OCI-LY1 (cell line): ENCODE data around the gene MAN2B2.

Experiments
- H2AFZ ChIP-seq: fragments of 200-600 bp; sonication (generic), shearing (Covaris generic); 2 replicates; pipeline ENCODE4 v1.6.0; 2014; ENCODE audit warnings: antibody characterized with exemption, mild to moderate bottlenecking, low read length
- H3F3A ChIP-seq: fragments of 200-600 bp; sonication (generic), shearing (Covaris generic); 2 replicates; pipeline ENCODE4 v1.6.0; 2014; ENCODE audit warnings: mild to moderate bottlenecking, antibody characterized with exemption, low read length, moderate library complexity; ENCODE audit not compliant: insufficient read depth
- H3K27ac ChIP-seq: fragments of 200-600 bp; sonication (generic); 2 replicates; pipeline ENCODE4 v1.5.1; 2014; ENCODE audit warnings: low read length, mixed run types, mild to moderate bottlenecking, low read depth; ENCODE audit not compliant: poor library complexity, severe bottlenecking
- H3K27me3 ChIP-seq: fragments of 200-600 bp; sonication (generic); 2 replicates; pipeline ENCODE4 v1.6.0; 2014; ENCODE audit warnings: antibody characterized with exemption, mild to moderate bottlenecking, low read length, moderate library complexity; ENCODE audit not compliant: insufficient read depth
- H3K36me3 ChIP-seq: fragments of 200-600 bp; sonication (generic); 2 replicates; pipeline ENCODE4 v1.6.1; 2014; ENCODE audit warnings: mild to moderate bottlenecking, antibody characterized with exemption, low read length, moderate library complexity, mixed read lengths; ENCODE audit not compliant: insufficient read depth
- H3K4me1 ChIP-seq: fragments of 200-600 bp; sonication (generic); 2 replicates; pipeline ENCODE4 v1.5.1; 2014; ENCODE audit warnings: mild to moderate bottlenecking, low read length, moderate library complexity; ENCODE audit not compliant: insufficient read depth, severe bottlenecking
- H3K4me2 ChIP-seq: fragments of 200-600 bp; sonication (generic), shearing (Covaris generic); 2 replicates; pipeline ENCODE4 v1.6.1; 2014; ENCODE audit warnings: low read length
- H3K4me3 ChIP-seq: fragments of 200-600 bp; sonication (generic); 2 replicates; pipeline ENCODE4 v1.5.1; 2014; ENCODE audit warnings: low read length, low read depth, mild to moderate bottlenecking, mixed read lengths; ENCODE audit not compliant: poor library complexity, severe bottlenecking
- H3K79me2 ChIP-seq: fragments of 200-600 bp; shearing (Covaris generic); 2 replicates; pipeline ENCODE4 v1.6.1; 2016; ENCODE audit warnings: mixed run types, low read length, mixed read lengths; ENCODE audit not compliant: insufficient read depth
- H3K9ac ChIP-seq: fragments of 200-600 bp; sonication (generic), shearing (Covaris generic); 2 replicates; pipeline ENCODE4 v1.6.1; 2014; ENCODE audit warnings: mild to moderate bottlenecking, low read length, mixed read lengths
- H3K9me2 ChIP-seq: fragments of 200-600 bp; sonication (generic), shearing (Covaris generic); 2 replicates; pipeline ENCODE4 v1.6.1; 2014; ENCODE audit warnings: low read depth, mild to moderate bottlenecking, low read length, mixed read lengths
- H3K9me3 ChIP-seq: fragments of 200-600 bp; shearing (Covaris generic); 2 replicates; pipeline ENCODE4 v1.6.1; 2014; ENCODE audit warnings: low read length, mixed read lengths
- H4K20me1 ChIP-seq: fragments of 200-600 bp; sonication (generic), shearing (Covaris generic); 2 replicates; pipeline ENCODE4 v1.6.0; 2016; ENCODE audit warnings: mild to moderate bottlenecking, low read length; ENCODE audit not compliant: insufficient read depth
- EZH2 ChIP-seq: fragments of 200-600 bp; sonication (generic), shearing (Covaris generic); IDR thresholded peaks from 2 replicates; pipeline ENCODE4 v1.8.0; 2017; ENCODE audit warnings: borderline replicate concordance, mixed run types, mild to moderate bottlenecking, antibody characterized with exemption, low read length, moderate library complexity, mixed read lengths
- TF ChIP-seq, protein P1 (sequence below): fragments of 200-600 bp; sonication (generic), shearing (Covaris generic); IDR thresholded peaks from 2 replicates; pipeline ENCODE4 v1.5.1; 2017; ENCODE audit warnings: mild to moderate bottlenecking, antibody characterized with exemption, low read length, moderate library complexity, mixed read lengths

MAN2B2 gene

DNA sequence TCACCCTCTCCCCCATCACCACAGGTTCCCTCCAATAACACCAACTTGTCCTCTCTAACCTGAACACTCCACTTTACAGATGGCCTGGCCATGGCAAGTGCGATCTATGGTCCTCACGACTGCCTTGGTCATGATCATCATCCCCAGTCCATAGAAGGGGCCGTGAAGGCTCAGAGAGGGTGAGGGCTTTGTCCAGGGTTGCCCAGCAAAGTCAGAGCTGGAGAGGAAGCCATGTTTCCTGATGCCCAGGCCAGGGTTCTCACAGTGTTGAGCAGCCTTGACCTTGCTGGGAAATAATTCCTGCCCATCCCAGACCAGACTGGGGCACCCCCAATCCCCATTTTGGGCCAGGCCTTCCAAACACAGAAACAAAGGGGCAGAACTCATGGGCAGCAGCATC, 42.9 kb upstream of the MAN2B2 start:
- H2AFZ ChIP-seq: no peak overlapping the region
- no peak overlapping the region for H3K9ac ChIP-seq
- no peaks in the 10 kb centered on the region for H3K4me1 ChIP-seq
- no peaks in the 10 kb centered on the region for H3K27me3 ChIP-seq
- H4K20me1 ChIP-seq: no peaks in the 10 kb centered on the region
- H3K27ac ChIP-seq: no peak overlapping the region
- H3K9me2 ChIP-seq: no peaks in the 10 kb centered on the region
- no peak overlapping the region for H3K4me3 ChIP-seq
- H3K9me3 ChIP-seq: no peaks in the 10 kb centered on the region
- TF ChIP-seq, protein P1, sequence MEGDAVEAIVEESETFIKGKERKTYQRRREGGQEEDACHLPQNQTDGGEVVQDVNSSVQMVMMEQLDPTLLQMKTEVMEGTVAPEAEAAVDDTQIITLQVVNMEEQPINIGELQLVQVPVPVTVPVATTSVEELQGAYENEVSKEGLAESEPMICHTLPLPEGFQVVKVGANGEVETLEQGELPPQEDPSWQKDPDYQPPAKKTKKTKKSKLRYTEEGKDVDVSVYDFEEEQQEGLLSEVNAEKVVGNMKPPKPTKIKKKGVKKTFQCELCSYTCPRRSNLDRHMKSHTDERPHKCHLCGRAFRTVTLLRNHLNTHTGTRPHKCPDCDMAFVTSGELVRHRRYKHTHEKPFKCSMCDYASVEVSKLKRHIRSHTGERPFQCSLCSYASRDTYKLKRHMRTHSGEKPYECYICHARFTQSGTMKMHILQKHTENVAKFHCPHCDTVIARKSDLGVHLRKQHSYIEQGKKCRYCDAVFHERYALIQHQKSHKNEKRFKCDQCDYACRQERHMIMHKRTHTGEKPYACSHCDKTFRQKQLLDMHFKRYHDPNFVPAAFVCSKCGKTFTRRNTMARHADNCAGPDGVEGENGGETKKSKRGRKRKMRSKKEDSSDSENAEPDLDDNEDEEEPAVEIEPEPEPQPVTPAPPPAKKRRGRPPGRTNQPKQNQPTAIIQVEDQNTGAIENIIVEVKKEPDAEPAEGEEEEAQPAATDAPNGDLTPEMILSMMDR: no peak
- no peaks in the 10 kb centered on the region for H3K36me3 ChIP-seq
- H3K79me2 ChIP-seq: no peaks in the 10 kb centered on the region
- no peak overlapping the region for H3K4me2 ChIP-seq
- no peaks in the 10 kb centered on the region for H3F3A ChIP-seq

DNA sequence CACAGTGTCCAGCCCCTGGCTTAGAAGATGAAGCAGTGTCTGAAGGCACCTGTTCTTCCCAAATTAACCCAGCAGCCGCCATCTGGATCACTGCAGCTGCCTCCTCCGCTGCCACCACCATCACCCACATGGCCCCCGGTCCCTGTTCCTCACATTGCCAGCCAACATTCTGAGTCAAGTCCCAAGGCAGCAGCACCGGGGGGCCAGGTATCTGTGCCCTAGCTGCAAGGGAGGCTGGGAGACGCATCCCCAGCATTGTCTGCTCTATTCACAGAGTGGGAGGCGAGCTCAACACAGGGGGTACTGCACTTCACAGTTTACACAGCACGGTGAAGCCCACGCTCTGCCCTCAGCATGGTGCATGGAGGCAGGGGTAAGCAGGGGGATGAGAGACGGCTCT, 42.3 kb upstream of the MAN2B2 start:
- no peak overlapping the region for H3K4me2 ChIP-seq
- H3K27me3 ChIP-seq: no peaks in the 10 kb centered on the region
- H3K79me2 ChIP-seq: no peaks in the 10 kb centered on the region
- TF ChIP-seq EZH2: no peak
- TF ChIP-seq, protein P1: no peak
- no peaks in the 10 kb centered on the region for H3K4me1 ChIP-seq
- H3K9ac ChIP-seq: no peak overlapping the region
- no peak overlapping the region for H2AFZ ChIP-seq
- H3F3A ChIP-seq: no peaks in the 10 kb centered on the region
- no peaks in the 10 kb centered on the region for H3K36me3 ChIP-seq
- no peaks in the 10 kb centered on the region for H4K20me1 ChIP-seq
- H3K4me3 ChIP-seq: no peak overlapping the region
- H3K27ac ChIP-seq: no peak overlapping the region
- no peaks in the 10 kb centered on the region for H3K9me2 ChIP-seq
- H3K9me3 ChIP-seq: no peaks in the 10 kb centered on the region

DNA sequence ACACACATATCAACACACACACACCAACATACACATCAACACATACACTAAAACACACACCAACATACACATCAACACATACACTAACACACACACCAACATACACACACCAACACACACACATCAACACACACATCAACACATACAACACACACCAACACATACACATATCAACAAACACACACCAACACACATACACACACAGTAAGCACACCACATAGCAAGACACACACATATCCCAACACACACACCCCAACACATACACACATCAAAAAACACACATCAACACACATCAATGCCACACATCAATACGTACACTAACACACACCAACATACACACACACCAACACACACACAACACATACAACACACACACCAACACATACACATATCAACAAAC, 40.9 kb upstream of the MAN2B2 start:
- Histone ChIP-seq H3K9me3 (no peaks in the 10 kb centered on the region), H2AFZ (no peak overlapping the region), H3K9ac (no peak overlapping the region), H3K4me1 (no peaks in the 10 kb centered on the region), H3K4me3 (no peak overlapping the region), H3K36me3 (no peaks in the 10 kb centered on the region), H3K27ac (no peak overlapping the region), H3F3A (no peaks in the 10 kb centered on the region), H4K20me1 (no peaks in the 10 kb centered on the region), H3K4me2 (no peak overlapping the region), H3K79me2 (no peaks in the 10 kb centered on the region), H3K27me3 (no peaks in the 10 kb centered on the region), H3K9me2 (no peaks in the 10 kb centered on the region)
- no peak for TF ChIP-seq EZH2
- TF ChIP-seq, protein P1: no peak
